HG03439 (cell line): ENCODE results near the gene AGFG2.
"Not testable (repeated sequence)": the region's sequence is repeated elsewhere in the genome, so short reads cannot be mapped to it uniquely, and the experiment has no call there.

Source experiments
- ATAC-seq: cut with Tn5 transposase; IDR thresholded peaks from one replicate; pipeline ENCODE4 v1.9.1; 2021; ENCODE audit warnings: mild to moderate bottlenecking, moderate library complexity; ENCODE audit not compliant: unreplicated experiment

The AGFG2 gene

DNA sequence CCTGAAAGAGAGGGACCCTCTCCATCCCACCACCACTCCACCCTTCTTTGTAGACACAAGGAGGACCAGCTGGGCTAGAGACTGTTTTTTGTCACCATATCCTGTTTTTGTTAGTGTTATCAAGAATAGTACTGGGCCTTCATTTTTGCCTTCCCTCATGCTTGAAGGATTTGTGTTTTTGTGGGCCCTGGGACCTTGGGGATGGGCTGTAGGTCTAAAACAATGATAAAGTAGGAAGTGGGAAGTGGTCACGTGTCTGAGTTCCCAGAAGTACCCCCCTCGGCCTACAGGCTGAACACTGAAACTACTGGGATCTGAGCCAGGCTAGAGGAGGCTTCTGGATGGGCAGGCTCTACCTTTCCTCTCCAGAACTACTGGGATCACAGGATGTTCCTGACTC lies 8.9 kb downstream of the AGFG2 start:
- ATAC-seq, result no peak

GRCh38 chr7:100548446-100548845 lies 9.4 kb downstream of the AGFG2 start:
- not testable (repeated sequence) for ATAC-seq

- ATAC-seq, result no peak
Observed at GRCh38 chr7:100552532-100552931, 13.5 kb downstream of the AGFG2 start.

GRCh38 chr7:100553032-100553431 lies 14.0 kb downstream of the AGFG2 start:
- ATAC-seq, result no peak

DNA sequence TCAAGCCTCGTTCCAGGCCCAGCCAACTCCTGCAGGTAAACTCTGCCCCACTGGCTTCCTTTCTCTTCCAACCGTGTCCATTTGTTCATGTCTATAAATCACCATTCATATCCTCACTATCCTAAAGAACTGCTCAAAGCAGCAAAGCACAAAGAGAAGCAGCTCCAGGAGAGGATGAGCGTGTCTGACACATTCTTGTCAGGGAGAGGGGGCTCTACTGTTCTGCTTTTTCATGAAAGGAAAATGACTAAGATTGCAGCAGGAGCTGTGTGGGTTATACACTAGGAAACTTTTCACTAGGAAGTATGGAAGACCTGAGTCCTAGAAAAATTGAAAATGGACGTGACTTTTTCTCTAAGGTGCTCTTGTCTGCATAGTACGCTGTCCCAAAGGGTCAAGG lies 16.7 kb downstream of the AGFG2 start:
- no peak for ATAC-seq

- no peak for ATAC-seq
Observed at GRCh38 chr7:100556541-100556940, 17.5 kb downstream of the AGFG2 start.

- no peak for ATAC-seq
Observed at GRCh38 chr7:100559127-100559526, 20.1 kb downstream of the AGFG2 start.

GRCh38 chr7:100561491-100562194 lies 22.6 kb downstream of the AGFG2 start:
- ATAC-seq, result no peak

GRCh38 chr7:100562195-100563099 lies 23.4 kb downstream of the AGFG2 start:
- ATAC-seq, result no peak

DNA sequence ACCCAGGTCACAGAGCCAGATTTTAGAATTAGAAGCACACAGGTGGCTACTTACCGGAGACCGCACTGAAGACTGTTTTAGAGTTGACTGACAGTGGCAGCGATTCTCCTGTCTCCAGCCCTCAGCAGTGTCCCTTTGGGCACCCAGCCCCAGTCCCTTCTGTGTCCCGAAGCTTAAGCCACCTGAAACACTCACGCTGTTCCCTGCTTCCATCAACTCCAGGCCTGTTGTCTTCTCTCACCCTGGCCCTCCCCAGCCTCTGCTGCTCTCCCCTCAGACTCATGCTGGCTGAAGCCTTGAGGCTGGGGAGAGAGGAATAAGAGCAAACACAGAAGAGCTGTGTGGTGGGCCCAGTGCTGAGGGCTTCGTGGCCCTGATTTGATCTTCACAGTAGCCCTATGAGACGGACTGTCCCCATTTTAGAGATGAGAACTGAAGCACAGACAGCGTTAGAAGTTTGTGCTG lies 24.1 kb downstream of the AGFG2 start:
- ATAC-seq, result no peak

DNA sequence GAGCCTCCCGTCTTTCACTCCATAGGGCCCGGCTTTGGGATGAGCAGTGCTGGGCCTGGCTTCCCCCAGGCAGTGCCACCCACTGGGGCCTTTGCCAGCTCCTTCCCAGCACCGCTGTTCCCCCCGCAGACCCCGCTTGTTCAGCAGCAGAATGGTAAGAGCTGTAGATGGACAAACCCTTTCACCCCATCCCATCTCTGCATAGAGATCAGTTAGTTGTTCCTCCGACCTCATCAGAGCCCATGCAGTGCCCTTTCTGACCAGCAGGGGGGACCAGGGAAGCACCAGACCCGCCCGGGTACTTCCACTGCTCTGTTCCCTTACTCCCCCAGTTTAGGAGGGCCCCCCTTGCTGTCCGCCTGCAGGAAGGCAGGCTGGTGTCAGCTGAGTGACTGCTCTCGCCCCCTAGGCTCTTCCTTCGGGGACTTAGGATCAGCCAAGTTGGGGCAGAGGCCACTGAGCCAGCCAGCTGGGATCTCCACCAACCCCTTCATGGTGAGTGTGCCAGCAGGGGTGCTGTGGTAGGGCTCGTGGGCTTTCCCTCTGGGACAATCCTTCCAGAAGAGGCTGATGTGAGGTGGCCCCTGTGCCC lies 24.9 kb downstream of the AGFG2 start:
- no peak for ATAC-seq

GRCh38 chr7:100564405-100564804 lies 25.4 kb downstream of the AGFG2 start:
- ATAC-seq, result not testable (repeated sequence)

DNA sequence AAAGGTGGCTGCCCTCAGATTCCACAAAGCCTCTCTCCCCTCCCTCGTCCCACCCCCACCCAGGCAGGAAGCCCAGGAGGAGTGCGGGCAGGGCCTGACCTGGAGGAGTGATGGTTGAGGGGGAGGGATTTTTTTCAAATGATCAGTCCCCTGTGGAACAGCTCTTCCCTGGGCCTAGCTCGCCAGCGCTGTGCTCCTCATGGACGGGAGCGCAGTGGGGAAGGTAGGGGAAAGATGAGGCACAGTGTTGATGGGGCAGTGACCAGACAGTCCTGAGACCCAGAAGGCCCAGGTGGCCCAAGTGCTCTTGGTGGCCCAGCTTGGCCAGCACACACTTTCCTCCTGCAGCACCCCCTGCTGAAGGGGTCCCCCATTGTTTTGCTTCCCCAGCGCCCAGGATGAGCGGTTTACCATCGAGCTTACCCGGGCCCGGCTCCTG lies 26.1 kb downstream of the AGFG2 start:
- ATAC-seq, result no peak

DNA sequence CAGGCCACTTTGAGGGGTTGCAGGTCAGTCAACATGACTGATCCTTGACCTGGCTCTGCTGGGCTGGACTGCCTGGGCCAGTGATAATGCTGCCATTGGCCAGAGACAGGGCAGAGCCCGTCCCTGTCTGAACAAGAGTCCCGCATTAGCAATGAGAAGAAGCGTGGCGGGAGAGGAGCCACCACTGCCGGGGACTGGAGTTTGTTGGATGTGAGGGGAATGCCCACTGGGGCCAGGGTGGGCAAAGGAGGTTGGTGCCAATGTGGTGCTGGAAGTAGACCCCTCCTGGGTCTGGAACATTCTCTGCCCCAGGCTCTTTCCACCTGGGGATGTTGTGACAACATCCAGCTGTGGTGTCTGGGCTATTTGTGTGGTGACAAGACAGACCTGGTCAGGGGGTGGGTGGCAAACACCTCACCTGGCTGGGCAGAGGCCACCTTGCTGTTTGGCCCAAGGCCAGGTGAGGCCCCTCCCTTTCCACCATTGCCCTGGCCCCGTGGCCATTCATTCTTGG lies 27.1 kb downstream of the AGFG2 start:
- no peak for ATAC-seq

GRCh38 chr7:100567031-100567730 lies 28.2 kb downstream of the AGFG2 start:
- no peak for ATAC-seq

DNA sequence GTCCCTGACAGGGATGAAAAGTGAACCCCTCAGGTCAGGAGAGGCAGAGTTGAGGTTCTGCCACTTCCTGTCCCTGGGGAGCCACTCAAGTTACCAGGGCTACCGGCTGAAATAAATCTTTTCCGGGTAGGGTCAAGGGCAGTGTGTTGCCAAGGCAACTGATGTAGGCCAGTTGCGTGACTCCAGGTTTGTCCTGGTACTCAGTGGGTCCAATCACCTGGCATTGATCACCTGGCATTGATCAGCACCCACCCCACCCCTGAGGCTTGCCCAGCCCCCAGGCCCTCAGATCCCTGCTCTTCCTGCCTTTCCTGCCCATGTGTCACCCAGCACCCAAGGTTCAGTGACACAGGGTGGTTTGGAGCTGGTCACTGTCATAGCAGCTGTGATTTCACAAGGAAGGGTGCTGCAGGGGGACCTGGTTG lies 28.8 kb downstream of the AGFG2 start:
- ATAC-seq, result no peak

GRCh38 chr7:100568176-100568895 lies 29.3 kb downstream of the AGFG2 start:
- ATAC-seq, result no peak

- ATAC-seq, result no peak
Observed at GRCh38 chr7:100568896-100569844, 30.2 kb downstream of the AGFG2 start.
